ENCODE measurements around the gene E2F7. TPM values are rescaled to one million over a fixed set of nuclear protein-coding genes. Genes with fewer than 3 reads are reported as not detected.

Gene E2F7
- total RNA-seq, 1 experiment from 2014 or later: 28.4 TPM

DNA sequence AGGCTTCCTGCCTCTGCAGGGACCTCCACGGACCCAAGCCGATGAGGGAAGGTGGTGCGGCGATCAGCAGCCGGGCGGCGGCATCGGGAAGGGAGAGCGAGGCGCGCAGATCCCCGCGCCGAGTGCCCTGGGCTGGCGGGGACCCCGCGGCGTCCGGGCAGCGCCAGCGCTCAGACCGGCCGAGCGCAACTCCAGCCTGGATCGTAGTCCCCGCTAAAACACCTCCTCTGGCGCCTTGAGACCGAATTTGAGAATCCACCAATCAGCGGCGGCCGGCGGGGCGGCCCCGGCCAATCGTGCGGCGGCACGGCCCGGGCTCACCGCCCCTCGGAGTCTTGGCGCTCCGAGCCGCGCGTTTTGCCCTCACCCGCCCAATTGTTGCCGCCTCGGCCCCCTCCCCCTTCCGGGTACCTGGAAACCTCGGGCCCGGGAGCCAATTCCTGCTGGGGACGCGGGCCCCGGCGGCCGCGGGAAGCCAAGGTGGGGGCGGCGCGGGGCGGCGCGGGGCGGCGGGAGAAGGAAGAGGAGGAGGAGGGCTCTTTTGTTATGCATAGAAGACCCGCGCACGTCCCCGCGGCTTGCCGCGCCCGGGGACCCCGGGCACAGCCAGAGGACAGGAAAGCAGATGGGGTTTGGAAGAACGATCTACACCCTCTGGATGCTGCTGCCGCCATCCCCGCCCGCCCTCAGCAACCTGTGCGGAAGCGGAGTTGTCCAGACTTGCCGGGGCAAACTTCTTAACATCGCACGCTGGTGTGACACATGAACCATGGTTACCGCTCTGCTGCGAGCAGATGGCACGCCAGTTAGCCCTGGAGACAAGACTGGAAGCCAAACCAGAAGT is at the start of gene E2F7 (continued):
- TF ChIP-seq, protein P1, sequence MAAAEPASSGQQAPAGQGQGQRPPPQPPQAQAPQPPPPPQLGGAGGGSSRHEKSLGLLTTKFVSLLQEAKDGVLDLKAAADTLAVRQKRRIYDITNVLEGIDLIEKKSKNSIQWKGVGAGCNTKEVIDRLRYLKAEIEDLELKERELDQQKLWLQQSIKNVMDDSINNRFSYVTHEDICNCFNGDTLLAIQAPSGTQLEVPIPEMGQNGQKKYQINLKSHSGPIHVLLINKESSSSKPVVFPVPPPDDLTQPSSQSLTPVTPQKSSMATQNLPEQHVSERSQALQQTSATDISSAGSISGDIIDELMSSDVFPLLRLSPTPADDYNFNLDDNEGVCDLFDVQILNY (CRISPR knock-in tag; IDR thresholded peaks at IDR 0.05): peak; percentile 92; the same call in 1 of the 2 replicates
- TF ChIP-seq CBFB (CRISPR knock-in tag; IDR thresholded peaks at IDR 0.05; ENCODE audit: low read depth) (no peak), ZNF423 (CRISPR knock-in tag; IDR thresholded peaks at IDR 0.05) (0 out of 2 replicates have a peak, but pooled peaks have one; percentile 39), JUN (CRISPR knock-in tag; IDR thresholded peaks at IDR 0.05) (0 out of 2 replicates have a peak, but pooled peaks have one; percentile 26), MXD4 (CRISPR knock-in tag; IDR thresholded peaks at IDR 0.05; ENCODE audit: borderline replicate concordance) (no peak), TCF7 (CRISPR knock-in tag; IDR thresholded peaks at IDR 0.05; ENCODE audit: low read depth) (0 out of 2 replicates have a peak, but pooled peaks have one; percentile 66), FOXJ3 (CRISPR knock-in tag; IDR thresholded peaks at IDR 0.05; ENCODE audit: borderline replicate concordance) (no peak)
- TF ChIP-seq, protein P2, sequence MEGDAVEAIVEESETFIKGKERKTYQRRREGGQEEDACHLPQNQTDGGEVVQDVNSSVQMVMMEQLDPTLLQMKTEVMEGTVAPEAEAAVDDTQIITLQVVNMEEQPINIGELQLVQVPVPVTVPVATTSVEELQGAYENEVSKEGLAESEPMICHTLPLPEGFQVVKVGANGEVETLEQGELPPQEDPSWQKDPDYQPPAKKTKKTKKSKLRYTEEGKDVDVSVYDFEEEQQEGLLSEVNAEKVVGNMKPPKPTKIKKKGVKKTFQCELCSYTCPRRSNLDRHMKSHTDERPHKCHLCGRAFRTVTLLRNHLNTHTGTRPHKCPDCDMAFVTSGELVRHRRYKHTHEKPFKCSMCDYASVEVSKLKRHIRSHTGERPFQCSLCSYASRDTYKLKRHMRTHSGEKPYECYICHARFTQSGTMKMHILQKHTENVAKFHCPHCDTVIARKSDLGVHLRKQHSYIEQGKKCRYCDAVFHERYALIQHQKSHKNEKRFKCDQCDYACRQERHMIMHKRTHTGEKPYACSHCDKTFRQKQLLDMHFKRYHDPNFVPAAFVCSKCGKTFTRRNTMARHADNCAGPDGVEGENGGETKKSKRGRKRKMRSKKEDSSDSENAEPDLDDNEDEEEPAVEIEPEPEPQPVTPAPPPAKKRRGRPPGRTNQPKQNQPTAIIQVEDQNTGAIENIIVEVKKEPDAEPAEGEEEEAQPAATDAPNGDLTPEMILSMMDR (IDR thresholded peaks at IDR 0.05): no peak
- TF ChIP-seq, protein P3, sequence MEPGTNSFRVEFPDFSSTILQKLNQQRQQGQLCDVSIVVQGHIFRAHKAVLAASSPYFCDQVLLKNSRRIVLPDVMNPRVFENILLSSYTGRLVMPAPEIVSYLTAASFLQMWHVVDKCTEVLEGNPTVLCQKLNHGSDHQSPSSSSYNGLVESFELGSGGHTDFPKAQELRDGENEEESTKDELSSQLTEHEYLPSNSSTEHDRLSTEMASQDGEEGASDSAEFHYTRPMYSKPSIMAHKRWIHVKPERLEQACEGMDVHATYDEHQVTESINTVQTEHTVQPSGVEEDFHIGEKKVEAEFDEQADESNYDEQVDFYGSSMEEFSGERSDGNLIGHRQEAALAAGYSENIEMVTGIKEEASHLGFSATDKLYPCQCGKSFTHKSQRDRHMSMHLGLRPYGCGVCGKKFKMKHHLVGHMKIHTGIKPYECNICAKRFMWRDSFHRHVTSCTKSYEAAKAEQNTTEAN (CRISPR knock-in tag; IDR thresholded peaks at IDR 0.05): no peak
- TF ChIP-seq, protein P4, sequence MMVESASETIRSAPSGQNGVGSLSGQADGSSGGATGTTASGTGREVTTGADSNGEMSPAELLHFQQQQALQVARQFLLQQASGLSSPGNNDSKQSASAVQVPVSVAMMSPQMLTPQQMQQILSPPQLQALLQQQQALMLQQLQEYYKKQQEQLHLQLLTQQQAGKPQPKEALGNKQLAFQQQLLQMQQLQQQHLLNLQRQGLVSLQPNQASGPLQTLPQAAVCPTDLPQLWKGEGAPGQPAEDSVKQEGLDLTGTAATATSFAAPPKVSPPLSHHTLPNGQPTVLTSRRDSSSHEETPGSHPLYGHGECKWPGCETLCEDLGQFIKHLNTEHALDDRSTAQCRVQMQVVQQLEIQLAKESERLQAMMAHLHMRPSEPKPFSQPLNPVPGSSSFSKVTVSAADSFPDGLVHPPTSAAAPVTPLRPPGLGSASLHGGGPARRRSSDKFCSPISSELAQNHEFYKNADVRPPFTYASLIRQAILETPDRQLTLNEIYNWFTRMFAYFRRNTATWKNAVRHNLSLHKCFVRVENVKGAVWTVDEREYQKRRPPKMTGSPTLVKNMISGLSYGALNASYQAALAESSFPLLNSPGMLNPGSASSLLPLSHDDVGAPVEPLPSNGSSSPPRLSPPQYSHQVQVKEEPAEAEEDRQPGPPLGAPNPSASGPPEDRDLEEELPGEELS (CRISPR knock-in tag; IDR thresholded peaks at IDR 0.05): peak; percentile 19; the same call in 1 of the 2 replicates
- TF ChIP-seq, protein P5, sequence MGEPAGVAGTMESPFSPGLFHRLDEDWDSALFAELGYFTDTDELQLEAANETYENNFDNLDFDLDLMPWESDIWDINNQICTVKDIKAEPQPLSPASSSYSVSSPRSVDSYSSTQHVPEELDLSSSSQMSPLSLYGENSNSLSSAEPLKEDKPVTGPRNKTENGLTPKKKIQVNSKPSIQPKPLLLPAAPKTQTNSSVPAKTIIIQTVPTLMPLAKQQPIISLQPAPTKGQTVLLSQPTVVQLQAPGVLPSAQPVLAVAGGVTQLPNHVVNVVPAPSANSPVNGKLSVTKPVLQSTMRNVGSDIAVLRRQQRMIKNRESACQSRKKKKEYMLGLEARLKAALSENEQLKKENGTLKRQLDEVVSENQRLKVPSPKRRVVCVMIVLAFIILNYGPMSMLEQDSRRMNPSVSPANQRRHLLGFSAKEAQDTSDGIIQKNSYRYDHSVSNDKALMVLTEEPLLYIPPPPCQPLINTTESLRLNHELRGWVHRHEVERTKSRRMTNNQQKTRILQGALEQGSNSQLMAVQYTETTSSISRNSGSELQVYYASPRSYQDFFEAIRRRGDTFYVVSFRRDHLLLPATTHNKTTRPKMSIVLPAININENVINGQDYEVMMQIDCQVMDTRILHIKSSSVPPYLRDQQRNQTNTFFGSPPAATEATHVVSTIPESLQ (CRISPR knock-in tag; IDR thresholded peaks at IDR 0.05): no peak

DNA sequence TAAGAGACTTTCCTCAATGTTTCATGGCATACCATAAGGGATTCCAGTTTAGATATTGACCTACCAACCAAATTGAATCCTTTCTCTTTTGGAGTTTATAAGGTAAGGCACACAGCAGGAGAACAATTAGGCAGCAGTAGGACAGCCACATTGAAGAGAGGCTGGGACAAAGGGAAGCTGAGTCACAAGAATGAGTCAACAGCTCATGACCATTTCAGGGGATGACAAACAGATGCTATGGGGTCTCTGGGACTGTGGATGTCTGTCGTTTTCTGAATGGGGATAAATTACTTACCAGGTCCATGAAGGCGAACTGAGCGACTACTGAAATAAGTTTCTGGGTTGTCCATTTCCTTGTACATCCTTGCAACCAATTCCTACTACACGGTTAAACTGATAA is 48.6 kb upstream of the E2F7 start:
- peaks cover 18% of the 10 kb centered on the region for H3K9me3 Mint-ChIP-seq
- no peaks in the 10 kb centered on the region for H3K27me3 Mint-ChIP-seq (ENCODE audit: low read depth)
- no peak overlapping the region for H3K27ac Mint-ChIP-seq
- ChIA-PET POLR2A (no interaction called here), CTCF (no interaction called here)
- ATAC-seq (no peak), DNase-seq (ENCODE audit: low spot score) (no peak)
- no peak overlapping the region for H3K4me3 Mint-ChIP-seq
- H3K4me1 Mint-ChIP-seq: peaks cover 3% of the 10 kb centered on the region
- H3K36me3 Mint-ChIP-seq: peaks cover 7% of the 10 kb centered on the region
- TF ChIP-seq ZNF423 (CRISPR knock-in tag; IDR thresholded peaks at IDR 0.05) (no peak), KAT7 (CRISPR knock-in tag; IDR thresholded peaks at IDR 0.05; ENCODE audit: borderline replicate concordance) (no peak), SP1 (CRISPR knock-in tag; conservative IDR thresholded peaks at IDR 0.05) (no peak), FOXP1 (CRISPR knock-in tag; IDR thresholded peaks at IDR 0.05; ENCODE audit: borderline replicate concordance) (no peak), PRRX2 (CRISPR knock-in tag; IDR thresholded peaks at IDR 0.05) (no peak)
- TF ChIP-seq, protein P6, sequence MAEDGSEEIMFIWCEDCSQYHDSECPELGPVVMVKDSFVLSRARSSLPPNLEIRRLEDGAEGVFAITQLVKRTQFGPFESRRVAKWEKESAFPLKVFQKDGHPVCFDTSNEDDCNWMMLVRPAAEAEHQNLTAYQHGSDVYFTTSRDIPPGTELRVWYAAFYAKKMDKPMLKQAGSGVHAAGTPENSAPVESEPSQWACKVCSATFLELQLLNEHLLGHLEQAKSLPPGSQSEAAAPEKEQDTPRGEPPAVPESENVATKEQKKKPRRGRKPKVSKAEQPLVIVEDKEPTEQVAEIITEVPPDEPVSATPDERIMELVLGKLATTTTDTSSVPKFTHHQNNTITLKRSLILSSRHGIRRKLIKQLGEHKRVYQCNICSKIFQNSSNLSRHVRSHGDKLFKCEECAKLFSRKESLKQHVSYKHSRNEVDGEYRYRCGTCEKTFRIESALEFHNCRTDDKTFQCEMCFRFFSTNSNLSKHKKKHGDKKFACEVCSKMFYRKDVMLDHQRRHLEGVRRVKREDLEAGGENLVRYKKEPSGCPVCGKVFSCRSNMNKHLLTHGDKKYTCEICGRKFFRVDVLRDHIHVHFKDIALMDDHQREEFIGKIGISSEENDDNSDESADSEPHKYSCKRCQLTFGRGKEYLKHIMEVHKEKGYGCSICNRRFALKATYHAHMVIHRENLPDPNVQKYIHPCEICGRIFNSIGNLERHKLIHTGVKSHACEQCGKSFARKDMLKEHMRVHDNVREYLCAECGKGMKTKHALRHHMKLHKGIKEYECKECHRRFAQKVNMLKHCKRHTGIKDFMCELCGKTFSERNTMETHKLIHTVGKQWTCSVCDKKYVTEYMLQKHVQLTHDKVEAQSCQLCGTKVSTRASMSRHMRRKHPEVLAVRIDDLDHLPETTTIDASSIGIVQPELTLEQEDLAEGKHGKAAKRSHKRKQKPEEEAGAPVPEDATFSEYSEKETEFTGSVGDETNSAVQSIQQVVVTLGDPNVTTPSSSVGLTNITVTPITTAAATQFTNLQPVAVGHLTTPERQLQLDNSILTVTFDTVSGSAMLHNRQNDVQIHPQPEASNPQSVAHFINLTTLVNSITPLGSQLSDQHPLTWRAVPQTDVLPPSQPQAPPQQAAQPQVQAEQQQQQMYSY (CRISPR knock-in tag; IDR thresholded peaks at IDR 0.05): no peak
- TF ChIP-seq, protein P7, sequence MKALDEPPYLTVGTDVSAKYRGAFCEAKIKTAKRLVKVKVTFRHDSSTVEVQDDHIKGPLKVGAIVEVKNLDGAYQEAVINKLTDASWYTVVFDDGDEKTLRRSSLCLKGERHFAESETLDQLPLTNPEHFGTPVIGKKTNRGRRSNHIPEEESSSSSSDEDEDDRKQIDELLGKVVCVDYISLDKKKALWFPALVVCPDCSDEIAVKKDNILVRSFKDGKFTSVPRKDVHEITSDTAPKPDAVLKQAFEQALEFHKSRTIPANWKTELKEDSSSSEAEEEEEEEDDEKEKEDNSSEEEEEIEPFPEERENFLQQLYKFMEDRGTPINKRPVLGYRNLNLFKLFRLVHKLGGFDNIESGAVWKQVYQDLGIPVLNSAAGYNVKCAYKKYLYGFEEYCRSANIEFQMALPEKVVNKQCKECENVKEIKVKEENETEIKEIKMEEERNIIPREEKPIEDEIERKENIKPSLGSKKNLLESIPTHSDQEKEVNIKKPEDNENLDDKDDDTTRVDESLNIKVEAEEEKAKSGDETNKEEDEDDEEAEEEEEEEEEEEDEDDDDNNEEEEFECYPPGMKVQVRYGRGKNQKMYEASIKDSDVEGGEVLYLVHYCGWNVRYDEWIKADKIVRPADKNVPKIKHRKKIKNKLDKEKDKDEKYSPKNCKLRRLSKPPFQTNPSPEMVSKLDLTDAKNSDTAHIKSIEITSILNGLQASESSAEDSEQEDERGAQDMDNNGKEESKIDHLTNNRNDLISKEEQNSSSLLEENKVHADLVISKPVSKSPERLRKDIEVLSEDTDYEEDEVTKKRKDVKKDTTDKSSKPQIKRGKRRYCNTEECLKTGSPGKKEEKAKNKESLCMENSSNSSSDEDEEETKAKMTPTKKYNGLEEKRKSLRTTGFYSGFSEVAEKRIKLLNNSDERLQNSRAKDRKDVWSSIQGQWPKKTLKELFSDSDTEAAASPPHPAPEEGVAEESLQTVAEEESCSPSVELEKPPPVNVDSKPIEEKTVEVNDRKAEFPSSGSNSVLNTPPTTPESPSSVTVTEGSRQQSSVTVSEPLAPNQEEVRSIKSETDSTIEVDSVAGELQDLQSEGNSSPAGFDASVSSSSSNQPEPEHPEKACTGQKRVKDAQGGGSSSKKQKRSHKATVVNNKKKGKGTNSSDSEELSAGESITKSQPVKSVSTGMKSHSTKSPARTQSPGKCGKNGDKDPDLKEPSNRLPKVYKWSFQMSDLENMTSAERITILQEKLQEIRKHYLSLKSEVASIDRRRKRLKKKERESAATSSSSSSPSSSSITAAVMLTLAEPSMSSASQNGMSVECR (CRISPR knock-in tag; IDR thresholded peaks at IDR 0.05; ENCODE audit: borderline replicate concordance): no peak
